ENCODE data around the gene KPNA4. TPM values are rescaled to one million over a fixed set of nuclear protein-coding genes. Genes with fewer than 3 reads are reported as not detected.

KPNA4 gene
- total RNA-seq, 1 experiment from 2014 or later: 76.7 TPM

DNA sequence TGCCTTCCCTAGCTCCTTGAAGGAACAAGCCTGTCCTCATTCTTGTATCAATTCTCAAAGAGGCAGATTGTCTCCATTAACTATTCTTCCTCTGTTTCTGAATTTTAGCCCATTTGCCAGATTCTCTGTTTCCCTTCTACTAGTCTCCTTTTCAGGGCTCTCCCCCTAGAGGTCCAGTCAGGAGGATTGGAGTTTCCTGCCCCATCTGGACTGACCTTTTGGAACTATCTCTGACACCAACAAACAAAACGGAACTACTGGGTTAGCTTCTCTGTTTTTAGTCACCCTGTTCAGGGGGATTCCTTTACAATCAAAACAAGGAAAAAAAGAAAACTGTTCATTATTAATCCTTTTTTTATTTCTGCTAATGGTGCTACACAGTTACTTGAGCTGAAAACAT, 10.2 kb upstream of the KPNA4 start:
- H3K79me1 ChIP-seq (ENCODE audit: insufficient read depth, low read depth, low read length, poor library complexity, severe bottlenecking): no peaks in the 10 kb centered on the region
- H2AK5ac ChIP-seq (ENCODE audit: insufficient read length, low read length): no peak overlapping the region
- Mint-ChIP-seq H3K36me3 (ENCODE audit: insufficient read depth in 1 of 3, low read depth in 3 of 3) (no peaks in the 10 kb centered on the region), H3K9me3 (no peaks in the 10 kb centered on the region; a peak in 3 of 5 replicates), H3K27ac (no peak overlapping the region), H3K4me3 (no peak overlapping the region), H3K4me1 (peaks cover under 1 to 2% of the 10 kb centered on the region in 2 experiments; a peak in 2 of 4 replicates), H3K27me3 (ENCODE audit: low read depth) (no peaks in the 10 kb centered on the region; the same call in 1 of the 2 replicates)
- H3K9ac ChIP-seq (ENCODE audit: extremely low read depth, insufficient read length, low read length): no peak overlapping the region
- no peak overlapping the region for H4K5ac ChIP-seq (ENCODE audit: insufficient read length, low read depth, low read length)
- TF ChIP-seq, protein P1, sequence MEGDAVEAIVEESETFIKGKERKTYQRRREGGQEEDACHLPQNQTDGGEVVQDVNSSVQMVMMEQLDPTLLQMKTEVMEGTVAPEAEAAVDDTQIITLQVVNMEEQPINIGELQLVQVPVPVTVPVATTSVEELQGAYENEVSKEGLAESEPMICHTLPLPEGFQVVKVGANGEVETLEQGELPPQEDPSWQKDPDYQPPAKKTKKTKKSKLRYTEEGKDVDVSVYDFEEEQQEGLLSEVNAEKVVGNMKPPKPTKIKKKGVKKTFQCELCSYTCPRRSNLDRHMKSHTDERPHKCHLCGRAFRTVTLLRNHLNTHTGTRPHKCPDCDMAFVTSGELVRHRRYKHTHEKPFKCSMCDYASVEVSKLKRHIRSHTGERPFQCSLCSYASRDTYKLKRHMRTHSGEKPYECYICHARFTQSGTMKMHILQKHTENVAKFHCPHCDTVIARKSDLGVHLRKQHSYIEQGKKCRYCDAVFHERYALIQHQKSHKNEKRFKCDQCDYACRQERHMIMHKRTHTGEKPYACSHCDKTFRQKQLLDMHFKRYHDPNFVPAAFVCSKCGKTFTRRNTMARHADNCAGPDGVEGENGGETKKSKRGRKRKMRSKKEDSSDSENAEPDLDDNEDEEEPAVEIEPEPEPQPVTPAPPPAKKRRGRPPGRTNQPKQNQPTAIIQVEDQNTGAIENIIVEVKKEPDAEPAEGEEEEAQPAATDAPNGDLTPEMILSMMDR (conservative IDR thresholded peaks at IDR 0.05): no peak
- no peak overlapping the region for H4K8ac ChIP-seq (replicated peaks; ENCODE audit: insufficient read length, low read depth, low read length)
- H3T11ph ChIP-seq (ENCODE audit: low read length): no peak overlapping the region
- no peaks in the 10 kb centered on the region for H3K9me3 ChIP-seq (ENCODE audit: control insufficient read depth, low read depth, low read length)
- H4K91ac ChIP-seq (ENCODE audit: insufficient read length, low read depth, low read length): no peak overlapping the region
- H2BK12ac ChIP-seq (ENCODE audit: insufficient read length, low read depth, low read length): no peak overlapping the region
- WGBS (ENCODE audit: extremely low coverage, insufficient read length, low lambda C conversion rate): no CpG with 5 or more reads among the region's 1 CpG
- no peak overlapping the region for H3K4ac ChIP-seq (ENCODE audit: low read depth, low read length)
- no peaks in the 10 kb centered on the region for H4K20me1 ChIP-seq (ENCODE audit: control insufficient read depth, insufficient read depth, insufficient read length)
- no peak for DNase-seq
- no peak overlapping the region for H3K27ac ChIP-seq (ENCODE audit: insufficient read length, low read depth, low read length)
- no peak overlapping the region for H3K56ac ChIP-seq (ENCODE audit: insufficient read length, low read depth, low read length)
- H3K4me2 ChIP-seq (ENCODE audit: insufficient read depth, insufficient read length, low read length): no peak overlapping the region
- H3K23me2 ChIP-seq (ENCODE audit: insufficient read length, low read depth, low read length, poor library complexity, severe bottlenecking): no peaks in the 10 kb centered on the region
- H2BK15ac ChIP-seq (ENCODE audit: low read depth, low read length): no peak overlapping the region
- H3K79me2 ChIP-seq (ENCODE audit: insufficient read depth, low read length): no peaks in the 10 kb centered on the region
- H2BK5ac ChIP-seq (ENCODE audit: insufficient read length, low read length): no peak overlapping the region
- no peak overlapping the region for H2BK20ac ChIP-seq (ENCODE audit: low read depth, low read length, poor library complexity, severe bottlenecking)
- H3K18ac ChIP-seq (ENCODE audit: insufficient read length, low read depth, low read length): no peak overlapping the region
- no peak overlapping the region for H2BK120ac ChIP-seq (ENCODE audit: low read depth, low read length, poor library complexity, severe bottlenecking)
- no peak overlapping the region for H3K14ac ChIP-seq (ENCODE audit: insufficient read depth, low read length)
- no peaks in the 10 kb centered on the region for H3K4me1 ChIP-seq (ENCODE audit: insufficient read depth, low read length)
- no peak overlapping the region for H3K23ac ChIP-seq (ENCODE audit: insufficient read length, low read depth, low read length)
- H3K27me3 ChIP-seq (ENCODE audit: insufficient read depth, low read length): no peaks in the 10 kb centered on the region
- no peak overlapping the region for H2AFZ ChIP-seq (ENCODE audit: low read length)
